Smooth muscle cell of bladder (primary cell): Measurements from ENCODE around the gene OR1A2. TPM values are rescaled to one million over a fixed set of nuclear protein-coding genes. Genes with fewer than 3 reads are reported as not detected.

Experiments
- total RNA-seq: library from RNA; depleted of rRNA; stranded (reverse); fragments of >200 nt; gene quantifications from 2 replicates; pipeline ENCODE4 v1.2.3, GENCODE V29; 2014

Gene OR1A2, protein sequence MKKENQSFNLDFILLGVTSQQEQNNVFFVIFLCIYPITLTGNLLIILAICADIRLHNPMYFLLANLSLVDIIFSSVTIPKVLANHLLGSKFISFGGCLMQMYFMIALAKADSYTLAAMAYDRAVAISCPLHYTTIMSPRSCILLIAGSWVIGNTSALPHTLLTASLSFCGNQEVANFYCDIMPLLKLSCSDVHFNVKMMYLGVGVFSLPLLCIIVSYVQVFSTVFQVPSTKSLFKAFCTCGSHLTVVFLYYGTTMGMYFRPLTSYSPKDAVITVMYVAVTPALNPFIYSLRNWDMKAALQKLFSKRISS
- not detected in 2 replicates for total RNA-seq

DNA sequence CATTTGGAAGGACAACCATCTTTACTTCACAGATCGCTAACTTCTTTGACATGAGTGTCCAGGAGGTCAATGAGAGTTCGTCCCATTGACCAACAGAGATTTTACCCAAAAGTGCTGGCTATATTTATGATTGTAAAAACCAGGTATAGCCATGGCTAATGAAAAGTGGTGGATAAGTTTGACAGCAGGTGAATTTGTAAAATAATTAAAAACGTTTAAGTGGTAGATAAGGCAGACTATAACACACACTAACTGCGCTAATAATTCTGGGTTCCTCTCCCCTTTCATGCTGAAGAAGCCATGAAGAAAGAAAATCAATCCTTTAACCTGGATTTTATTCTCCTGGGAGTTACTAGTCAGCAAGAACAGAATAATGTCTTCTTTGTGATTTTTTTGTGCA, at the start of gene OR1A2:
Gene OR1A2, plus strand, starts transcription at position 301 of the 400 bp plus-strand sequence. Its CDS starts 0 bp downstream, at position 301.

GRCh38 chr17:3207367-3207766, 10.0 kb downstream of the OR1A2 start, which contains the start of gene OR1A1:
TSS of gene OR1A1 (plus strand) at chr17:3207667. CDS start at chr17:3215621, 7,954 bp downstream.

Other genes with a start within 250 kb of the OR1A2 start
- not detected in 2 replicates for gene OR1D5, start 133.9 kb upstream of the OR1A2 start, total RNA-seq
- not detected in 2 replicates for gene OR1D2, start 93.1 kb upstream of the OR1A2 start, total RNA-seq
- not detected in 2 replicates for gene OR1G1, start 70.0 kb upstream of the OR1A2 start, total RNA-seq
- not detected in 2 replicates for gene OR1A1, start 10.1 kb downstream of the OR1A2 start, total RNA-seq
- gene OR3A1, start 100.8 kb downstream of the OR1A2 start, total RNA-seq = under 0.01 and 0.09 TPM in 2 replicates
- 0.18 and 0.57 TPM in 2 replicates for gene OR3A2, start 188.8 kb downstream of the OR1A2 start, total RNA-seq
- gene OR1E1, start 200.9 kb downstream of the OR1A2 start, total RNA-seq = not detected in 2 replicates
- not detected in 2 replicates for gene OR3A3, start 213.9 kb downstream of the OR1A2 start, total RNA-seq
- gene OR1E2, start 236.3 kb downstream of the OR1A2 start, total RNA-seq = not detected in 2 replicates